Measurements from ENCODE around the gene S100PBP. TPM values are rescaled to one million over a fixed set of nuclear protein-coding genes. Genes with fewer than 3 reads are reported as not detected.
A peak's percentile ranks its signal among the peaks of the same experiment; 100 is the strongest.

S100PBP gene
- total and polyA plus RNA-seq, 9 of the 15 experiments (the other 6 are each of a cell fraction or from before 2014, with no cell fraction given) = 22.9 to 60.2 (median 32.9) TPM

DNA sequence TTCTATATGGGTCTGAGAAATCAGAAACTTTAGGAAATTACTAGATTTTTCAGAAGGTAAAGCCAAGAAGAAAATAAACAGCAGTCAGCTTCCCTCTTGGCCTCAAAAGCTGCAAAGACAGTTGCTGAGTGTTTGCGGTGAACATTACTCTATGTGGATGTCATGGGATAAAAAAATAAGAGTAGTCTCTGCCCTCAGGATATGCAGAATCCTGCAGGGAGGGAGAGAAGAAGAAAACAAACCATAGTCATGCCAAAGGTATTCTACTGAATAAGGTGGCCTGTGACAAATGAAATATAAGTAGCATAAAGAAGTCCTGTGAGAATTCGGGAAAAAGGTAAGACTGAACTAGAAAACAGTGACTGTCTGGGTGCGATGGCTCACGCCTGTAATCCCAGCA lies 19.3 kb upstream of the S100PBP start (continued):
- TF ChIP-seq, protein P1, sequence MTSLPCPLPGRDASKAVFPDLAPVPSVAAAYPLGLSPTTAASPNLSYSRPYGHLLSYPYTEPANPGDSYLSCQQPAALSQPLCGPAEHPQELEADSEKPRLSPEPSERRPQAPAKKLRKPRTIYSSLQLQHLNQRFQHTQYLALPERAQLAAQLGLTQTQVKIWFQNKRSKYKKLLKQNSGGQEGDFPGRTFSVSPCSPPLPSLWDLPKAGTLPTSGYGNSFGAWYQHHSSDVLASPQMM (CRISPR knock-in tag; IDR thresholded peaks at IDR 0.05) = no peak
- TF ChIP-seq, protein P2, sequence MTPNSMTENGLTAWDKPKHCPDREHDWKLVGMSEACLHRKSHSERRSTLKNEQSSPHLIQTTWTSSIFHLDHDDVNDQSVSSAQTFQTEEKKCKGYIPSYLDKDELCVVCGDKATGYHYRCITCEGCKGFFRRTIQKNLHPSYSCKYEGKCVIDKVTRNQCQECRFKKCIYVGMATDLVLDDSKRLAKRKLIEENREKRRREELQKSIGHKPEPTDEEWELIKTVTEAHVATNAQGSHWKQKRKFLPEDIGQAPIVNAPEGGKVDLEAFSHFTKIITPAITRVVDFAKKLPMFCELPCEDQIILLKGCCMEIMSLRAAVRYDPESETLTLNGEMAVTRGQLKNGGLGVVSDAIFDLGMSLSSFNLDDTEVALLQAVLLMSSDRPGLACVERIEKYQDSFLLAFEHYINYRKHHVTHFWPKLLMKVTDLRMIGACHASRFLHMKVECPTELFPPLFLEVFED (CRISPR knock-in tag; conservative IDR thresholded peaks at IDR 0.05) = no peak
- TF ChIP-seq HDAC8 (tag; IDR thresholded peaks at IDR 0.05) = no peak
- no peak for TF ChIP-seq HEY1 (CRISPR knock-in tag; IDR thresholded peaks at IDR 0.05; ENCODE audit: borderline replicate concordance)

DNA sequence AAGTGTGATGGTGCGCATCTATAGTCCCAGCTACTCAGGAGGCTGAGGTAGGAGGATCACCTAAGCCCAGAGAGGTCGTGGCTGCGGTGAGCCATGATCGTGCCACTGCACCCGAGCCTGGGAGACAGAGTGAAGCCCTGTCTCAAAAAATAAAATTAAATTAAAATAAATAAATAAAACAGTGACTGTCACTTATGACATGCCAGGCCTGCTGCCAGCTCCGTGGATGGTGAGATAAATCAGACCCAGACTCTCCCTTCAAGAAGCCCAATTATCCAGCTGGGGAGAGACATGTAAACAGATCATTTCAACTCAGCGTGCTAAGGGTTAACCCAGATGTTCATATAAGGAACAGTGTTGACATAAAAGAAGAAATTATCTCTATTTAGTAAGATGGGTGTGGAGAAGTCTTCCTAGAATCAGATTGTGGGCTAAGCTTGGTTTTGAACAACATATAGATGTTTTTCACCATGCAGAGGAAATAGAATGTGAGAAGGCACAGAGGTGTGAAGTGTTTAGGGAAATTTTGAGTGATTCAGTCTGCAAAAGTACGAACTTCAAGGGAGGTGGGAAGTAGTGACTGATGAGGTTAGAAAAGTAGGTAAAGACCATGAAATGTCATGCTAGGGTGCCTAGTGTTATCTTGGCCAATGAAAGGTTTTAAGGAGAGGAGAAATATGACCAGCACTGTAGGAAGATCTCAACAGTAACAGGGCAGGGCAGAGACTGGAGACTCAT lies 18.6 kb upstream of the S100PBP start:
- H3K9me3 ChIP-seq (replicated peaks; ENCODE audit: control insufficient read depth, insufficient read depth, low read depth, low read length) = no peaks in the 10 kb centered on the region
- 0 out of 3 replicates have a peak overlapping the region, but pooled peaks have one; percentile 21 for H3K27ac ChIP-seq (ENCODE audit: extremely low read depth, low read depth, low read length)
- no peak overlapping the region for H2AFZ ChIP-seq (ENCODE audit: low read depth, low read length)
- H3K9ac ChIP-seq (ENCODE audit: insufficient read depth in 1 of 2, low read depth in 2 of 2, low read length in 2 of 2) = no peak overlapping the region
- FAIRE-seq = no peak
- H4K20me1 ChIP-seq (replicated peaks; ENCODE audit: control insufficient read depth, insufficient read depth, low read length) = no peaks in the 10 kb centered on the region
- intact Hi-C loops (cut with micrococcal nuclease) (no loop called here), in situ Hi-C loops (cut with MboI) (no loop called here)
- ChIA-PET POLR2A (interaction anchor here (1.0 to 2.2 kb wide), 5 partner anchors 14 to 87 kb away, joined by 3 to 9 read pairs (median 4); no protein-coding TSS in a partner anchor), CTCF (ENCODE audit: low intra/inter-chr PET ratio) (no interaction called here)
- no peak for DNase-seq (ENCODE audit: extremely low read depth in 1 of 4, low spot score in 3 of 4)
- H3K4me1 ChIP-seq (replicated peaks in 1 of 2; ENCODE audit: control insufficient read depth in 2 of 2, insufficient read depth in 2 of 2, low read length in 2 of 2) = peaks cover 0 to 4% of the 10 kb centered on the region in 2 experiments; a peak in 1 of 5 replicates
- no TSS peak for BruUV-seq (replicated peaks)
- peaks cover 19% of the 10 kb centered on the region; the same call in 1 of the 3 replicates for H3K79me2 ChIP-seq (ENCODE audit: control insufficient read depth, insufficient read depth, low read length)
- H3K4me3 ChIP-seq = no peak overlapping the region
- peaks cover 81% of the 10 kb centered on the region for H3K36me3 ChIP-seq (ENCODE audit: control insufficient read depth, insufficient read depth, low read length)
- 84% methylated on average over 8 of the region's 8 CpGs for WGBS (ENCODE audit: insufficient coverage, low coverage, missing lambda C conversion rate)
- no peaks in the 10 kb centered on the region for H3K27me3 ChIP-seq (ENCODE audit: control insufficient read depth in 2 of 2, insufficient read depth in 2 of 2, low read length in 2 of 2)
- H3K9me1 ChIP-seq (ENCODE audit: control insufficient read depth, insufficient read depth, low read length) = peaks cover 3% of the 10 kb centered on the region
- H3K4me2 ChIP-seq (ENCODE audit: insufficient read depth, low read length) = no peak overlapping the region
- ATAC-seq = peak; percentile 14; the same call in 2 of the 3 replicates
- TF ChIP-seq ZSCAN29 (IDR thresholded peaks at IDR 0.05) = no peak
- no peak for TF ChIP-seq SNRNP70 (optimal IDR thresholded peaks at IDR 0.05; ENCODE audit: low read depth, low read length)
- no peak for TF ChIP-seq ZNF584 (CRISPR knock-in tag; IDR thresholded peaks at IDR 0.05; ENCODE audit: low read depth)
- 0 out of 2 replicates have a peak, but pooled peaks have one; percentile 2 for TF ChIP-seq POLR2H (tag; IDR thresholded peaks at IDR 0.05; ENCODE audit: low read depth)
- TF ChIP-seq, protein P3, sequence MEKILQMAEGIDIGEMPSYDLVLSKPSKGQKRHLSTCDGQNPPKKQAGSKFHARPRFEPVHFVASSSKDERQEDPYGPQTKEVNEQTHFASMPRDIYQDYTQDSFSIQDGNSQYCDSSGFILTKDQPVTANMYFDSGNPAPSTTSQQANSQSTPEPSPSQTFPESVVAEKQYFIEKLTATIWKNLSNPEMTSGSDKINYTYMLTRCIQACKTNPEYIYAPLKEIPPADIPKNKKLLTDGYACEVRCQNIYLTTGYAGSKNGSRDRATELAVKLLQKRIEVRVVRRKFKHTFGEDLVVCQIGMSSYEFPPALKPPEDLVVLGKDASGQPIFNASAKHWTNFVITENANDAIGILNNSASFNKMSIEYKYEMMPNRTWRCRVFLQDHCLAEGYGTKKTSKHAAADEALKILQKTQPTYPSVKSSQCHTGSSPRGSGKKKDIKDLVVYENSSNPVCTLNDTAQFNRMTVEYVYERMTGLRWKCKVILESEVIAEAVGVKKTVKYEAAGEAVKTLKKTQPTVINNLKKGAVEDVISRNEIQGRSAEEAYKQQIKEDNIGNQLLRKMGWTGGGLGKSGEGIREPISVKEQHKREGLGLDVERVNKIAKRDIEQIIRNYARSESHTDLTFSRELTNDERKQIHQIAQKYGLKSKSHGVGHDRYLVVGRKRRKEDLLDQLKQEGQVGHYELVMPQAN (IDR thresholded peaks at IDR 0.05; ENCODE audit: borderline replicate concordance) = 0 out of 2 replicates have a peak, but pooled peaks have one; percentile 16

All from K562 (cell line).